HUES6 (cell line): Measurements from ENCODE around the gene GAL3ST2.

Source experiments
- H3K27ac ChIP-seq: 2 replicates; pipeline ENCODE4 v1.7.0; 2013; ENCODE audit warnings: low read depth, mild to moderate bottlenecking, low read length, inconsistent platforms
- H3K27me3 ChIP-seq: 2 replicates; pipeline ENCODE4 v1.6.1; 2013; ENCODE audit warnings: low read length; ENCODE audit not compliant: control insufficient read depth, insufficient read depth
- H3K36me3 ChIP-seq: 2 replicates; pipeline ENCODE4 v1.6.1; 2013; ENCODE audit warnings: low read length; ENCODE audit not compliant: control insufficient read depth, insufficient read depth
- H3K4me1 ChIP-seq: 2 replicates; pipeline ENCODE4 v1.6.1; 2013; ENCODE audit warnings: low read length; ENCODE audit not compliant: control insufficient read depth, insufficient read depth
- H3K4me3 ChIP-seq: 2 replicates; pipeline ENCODE4 v1.5.1; 2013; ENCODE audit warnings: low read depth, low read length
- H3K9ac ChIP-seq: one replicate; pipeline ENCODE4 v1.6.1; 2013; ENCODE audit warnings: mild to moderate bottlenecking, low read length
- H3K9me3 ChIP-seq: 2 replicates; pipeline ENCODE4 v1.6.1; 2013; ENCODE audit warnings: low read depth, low read length; ENCODE audit not compliant: control insufficient read depth, insufficient read depth

The GAL3ST2 gene

DNA sequence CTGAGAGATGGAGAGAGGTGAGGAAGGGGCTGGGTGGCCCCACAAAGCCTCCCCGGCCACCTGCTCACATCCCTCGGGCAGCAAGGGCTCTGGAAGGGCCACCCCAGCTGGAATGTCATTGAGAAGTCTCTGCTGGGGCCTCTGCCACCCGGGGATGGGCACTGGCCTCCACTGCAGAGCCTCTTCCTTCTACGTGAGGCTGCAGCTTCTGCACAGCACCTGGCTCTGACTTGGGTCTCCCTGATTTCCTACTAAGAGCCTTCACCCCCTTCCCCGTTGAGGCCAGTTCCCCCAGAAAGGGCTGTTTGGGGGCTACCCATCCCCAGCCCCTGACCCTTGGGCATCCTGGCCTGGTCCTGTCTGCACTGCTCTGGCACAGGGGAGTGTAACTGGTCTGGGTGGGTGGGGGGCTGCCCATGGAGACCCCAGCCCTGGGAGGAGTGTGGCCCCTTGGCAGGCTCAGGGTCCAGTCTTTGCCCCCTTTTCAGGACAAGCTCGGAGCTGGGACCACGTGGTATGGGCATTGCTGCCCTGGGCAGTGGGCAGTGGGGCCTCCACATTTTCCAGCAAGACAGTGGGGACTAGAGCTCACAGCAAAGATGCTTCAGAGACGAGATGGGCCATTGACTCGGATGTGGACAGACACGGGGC, 76.5 kb downstream of the GAL3ST2 start:
- no peak overlapping the region for H3K27ac ChIP-seq
- no peaks in the 10 kb centered on the region for H3K9me3 ChIP-seq
- H3K9ac ChIP-seq, result no peak overlapping the region
- no peaks in the 10 kb centered on the region for H3K36me3 ChIP-seq
- no peaks in the 10 kb centered on the region; the same call in 1 of the 2 replicates for H3K4me1 ChIP-seq
- H3K27me3 ChIP-seq, result no peaks in the 10 kb centered on the region
- no peak overlapping the region for H3K4me3 ChIP-seq
